Ascending aorta (tissue), 2 donors: ENCODE results near the gene TWIST2. TPM values are rescaled to one million over a fixed set of nuclear protein-coding genes. Genes with fewer than 3 reads are reported as not detected.

ENCODE experiments used
- DNase-seq, 2 donors: peaks; one replicate each; pipeline ENCODE4 v3.0.0-alpha.2; 2019; ENCODE audit warnings: low spot score in 2 of 2
- H3K27ac ChIP-seq, 2 donors: fragments of 200-600 bp; sonication (generic); one replicate each; pipeline ENCODE4 v1.5.1; 2016 to 2017; ENCODE audit warnings: mild to moderate bottlenecking in 1 of 2
- H3K27me3 ChIP-seq: fragments of 200-600 bp; sonication (generic); one replicate; pipeline ENCODE4 v1.5.1; 2017
- H3K36me3 ChIP-seq, 2 donors: fragments of 200-600 bp; sonication (generic); one replicate each; pipeline ENCODE4 v1.5.1; 2016
- H3K4me1 ChIP-seq, 2 donors: fragments of 200-600 bp; sonication (generic); one replicate each; pipeline ENCODE4 v1.5.1; 2016 to 2017; ENCODE audit warnings: mild to moderate bottlenecking in 1 of 2
- H3K4me3 ChIP-seq, 2 donors: fragments of 200-600 bp; sonication (generic); one replicate each; pipeline ENCODE4 v1.5.1; 2016 to 2017; ENCODE audit warnings: mild to moderate bottlenecking in 1 of 2
- H3K9me3 ChIP-seq, 2 donors: fragments of 200-600 bp; sonication (generic); one replicate each; pipeline ENCODE4 v1.5.1; 2016
- CTCF ChIP-seq, 3 experiments: fragments of 200-600 bp in 2 of 3; fragments of 450-650 bp in 1 of 3; sonication (generic) in 2 of 3; IDR thresholded peaks; one replicate each; pipeline ENCODE4 v1.5.1; 2016 to 2019; ENCODE audit warnings: antibody characterized with exemption in 3 of 3, mild to moderate bottlenecking in 1 of 3, moderate library complexity in 1 of 3
- intact Hi-C: fragments of 100-400 bp; cut with DNase I; formaldehyde crosslinking; loops from one replicate; pipeline ENCODE4 v1.15.1; 2023
- total RNA-seq: library from RNA; depleted of rRNA; stranded (reverse); fragments of >200 nt; gene quantifications from one replicate; pipeline ENCODE4 v1.1.0, GENCODE V29; 2016

The TWIST2 gene
- total RNA-seq, 1 donor from 2014 or later, result 108 TPM

GRCh38 chr2:238870261-238870660 lies 22.4 kb downstream of the TWIST2 start:
- no peak overlapping the region for H3K27ac ChIP-seq
- no peak overlapping the region for H3K4me3 ChIP-seq
- no peak for DNase-seq
- peaks cover 15 to 33% of the 10 kb centered on the region in 2 donors for H3K4me1 ChIP-seq
- no peaks in the 10 kb centered on the region for H3K9me3 ChIP-seq
- H3K36me3 ChIP-seq, result no peaks in the 10 kb centered on the region
- H3K27me3 ChIP-seq, result no peaks in the 10 kb centered on the region
- TF ChIP-seq CTCF (IDR thresholded peaks at IDR 0.05), result no peak
- intact Hi-C loops, result no loop called here

DNA sequence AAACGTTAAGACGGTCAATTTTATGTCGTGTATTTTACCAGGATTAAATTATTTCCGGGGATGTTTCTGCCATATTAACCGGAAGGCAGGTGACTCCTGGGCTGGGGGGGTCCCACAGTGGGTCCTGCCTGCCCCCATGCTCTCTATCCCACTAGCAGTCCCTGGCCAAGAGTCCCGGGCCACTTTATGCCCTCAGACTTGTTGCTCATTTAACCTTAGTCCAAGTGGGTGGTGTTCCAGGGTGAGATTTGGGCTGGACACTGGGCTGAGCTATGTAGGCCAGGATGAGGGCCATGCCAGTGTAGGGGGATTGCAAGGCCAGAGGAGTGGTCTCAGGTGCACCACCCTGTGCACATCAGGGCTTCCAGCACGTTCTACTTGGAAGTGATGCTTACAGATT lies 24.1 kb downstream of the TWIST2 start:
- intact Hi-C loops, result no loop called here
- DNase-seq, result no peak
- Histone ChIP-seq H3K27ac (no peak overlapping the region), H3K9me3 (no peaks in the 10 kb centered on the region), H3K4me3 (no peak overlapping the region), H3K4me1 (peaks cover 13 to 18% of the 10 kb centered on the region in 2 donors), H3K27me3 (no peaks in the 10 kb centered on the region), H3K36me3 (no peaks in the 10 kb centered on the region)
- TF ChIP-seq CTCF (IDR thresholded peaks at IDR 0.05), result no peak

DNA sequence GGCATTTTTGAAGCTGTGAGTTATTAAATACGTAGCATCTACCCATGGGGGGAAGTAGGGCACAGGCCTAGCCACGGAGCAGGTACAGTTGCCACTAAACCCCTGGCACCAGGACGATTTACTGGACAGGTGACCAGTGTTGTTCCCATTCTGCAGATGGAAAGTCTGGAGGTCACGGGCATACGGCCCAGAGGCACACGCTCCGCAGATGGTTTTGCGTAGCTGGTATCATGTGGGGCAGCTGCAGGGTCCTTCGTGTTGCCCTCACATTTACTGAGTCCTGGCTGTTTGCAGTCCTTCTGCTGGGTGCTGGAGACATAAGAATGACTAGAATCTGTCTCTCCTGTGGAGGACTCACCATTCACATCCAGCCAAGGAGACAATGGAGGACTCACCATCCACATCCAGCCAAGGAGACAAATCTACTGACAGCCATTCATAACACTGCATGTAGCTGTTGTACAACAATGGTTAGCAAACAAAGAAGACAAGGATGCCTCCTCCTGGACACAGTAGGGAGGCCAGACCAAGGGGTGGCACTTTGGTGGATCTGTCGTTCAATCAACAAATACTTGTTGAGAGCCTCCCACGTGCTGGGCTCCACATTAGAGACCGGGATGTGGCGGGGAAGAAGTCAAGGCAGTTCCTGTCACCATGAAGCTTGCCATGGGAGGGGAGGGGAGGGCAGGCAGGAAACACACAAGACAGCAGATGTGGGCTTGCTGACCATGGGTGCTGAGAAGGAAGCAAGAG lies 24.9 kb downstream of the TWIST2 start:
- Histone ChIP-seq H3K4me3 (no peak overlapping the region), H3K27ac (no peak overlapping the region), H3K27me3 (no peaks in the 10 kb centered on the region), H3K36me3 (no peaks in the 10 kb centered on the region), H3K4me1 (peaks cover 11 to 14% of the 10 kb centered on the region in 2 donors), H3K9me3 (no peaks in the 10 kb centered on the region)
- no peak for TF ChIP-seq CTCF (IDR thresholded peaks at IDR 0.05)
- DNase-seq, result peak in 1 of 2 donors; percentile 57
- intact Hi-C loops, result no loop called here

GRCh38 chr2:238873381-238873801 lies 25.5 kb downstream of the TWIST2 start:
- no peak for TF ChIP-seq CTCF (IDR thresholded peaks at IDR 0.05)
- H3K9me3 ChIP-seq, result no peaks in the 10 kb centered on the region
- H3K4me3 ChIP-seq, result no peak overlapping the region
- H3K4me1 ChIP-seq, result peaks cover 5 to 8% of the 10 kb centered on the region in 2 donors
- no peaks in the 10 kb centered on the region for H3K27me3 ChIP-seq
- H3K36me3 ChIP-seq, result no peaks in the 10 kb centered on the region
- DNase-seq, result no peak
- intact Hi-C loops, result no loop called here
- no peak overlapping the region for H3K27ac ChIP-seq

- intact Hi-C loops, result no loop called here
- no peak overlapping the region for H3K4me3 ChIP-seq
- H3K36me3 ChIP-seq, result no peaks in the 10 kb centered on the region
- TF ChIP-seq CTCF (IDR thresholded peaks at IDR 0.05), result no peak
- no peaks in the 10 kb centered on the region for H3K27me3 ChIP-seq
- H3K27ac ChIP-seq, result no peak overlapping the region
- no peak for DNase-seq
- H3K4me1 ChIP-seq, result peaks cover under 1 to 4% of the 10 kb centered on the region in 2 donors
- no peaks in the 10 kb centered on the region for H3K9me3 ChIP-seq
These were observed 26.0 kb downstream of the TWIST2 start for GRCh38 chr2:238873841-238874240.
